BE2C (cell line): ENCODE results near the gene NIPAL3.
"Not testable (repeated sequence)": the region's sequence is repeated elsewhere in the genome, so short reads cannot be mapped to it uniquely, and the experiment has no call there.

Source experiments
- DNase-seq: peaks from one replicate; pipeline ENCODE4 v3.0.0-alpha.2; 2020
- H3K27me3 ChIP-seq: fragments of 250-450 bp; sonication (Bioruptor Pico); 2 replicates; pipeline ENCODE4 v1.5.1; 2020; ENCODE audit warnings: mild to moderate bottlenecking
- H3K36me3 ChIP-seq: fragments of 250-450 bp; sonication (Bioruptor Pico); 2 replicates; pipeline ENCODE4 v1.5.1; 2020; ENCODE audit warnings: mild to moderate bottlenecking
- H3K4me1 ChIP-seq: fragments of 250-450 bp; sonication (Bioruptor Pico); 2 replicates; pipeline ENCODE4 v1.5.1; 2020
- H3K4me3 ChIP-seq: 2 replicates; pipeline ENCODE4 v1.5.1; 2011; ENCODE audit warnings: low read depth, low read length
- H3K9me3 ChIP-seq: fragments of 250-450 bp; sonication (Bioruptor Pico); 2 replicates; pipeline ENCODE4 v1.5.1; 2020
- CTCF ChIP-seq: IDR thresholded peaks from 2 replicates; pipeline ENCODE4 v1.5.1; 2012; ENCODE audit warnings: mild to moderate bottlenecking, low read depth, low read length

Gene NIPAL3

GRCh38 chr1:24451746-24452145, 36.1 kb downstream of the NIPAL3 start:
- Histone ChIP-seq H3K4me3 (no peak overlapping the region), H3K9me3 (no peaks in the 10 kb centered on the region), H3K4me1 (no peaks in the 10 kb centered on the region), H3K36me3 (no peaks in the 10 kb centered on the region), H3K27me3 (no peaks in the 10 kb centered on the region)
- no peak for DNase-seq
- no peak for TF ChIP-seq CTCF

- Histone ChIP-seq H3K4me3 (no peak overlapping the region), H3K27me3 (no peaks in the 10 kb centered on the region), H3K36me3 (no peaks in the 10 kb centered on the region), H3K4me1 (no peaks in the 10 kb centered on the region), H3K9me3 (no peaks in the 10 kb centered on the region)
- no peak for TF ChIP-seq CTCF
- DNase-seq, result no peak
Observed at GRCh38 chr1:24452922-24453485, 37.4 kb downstream of the NIPAL3 start.

GRCh38 chr1:24454673-24455072, 39.1 kb downstream of the NIPAL3 start:
- Histone ChIP-seq H3K4me1 (no peaks in the 10 kb centered on the region), H3K9me3 (no peaks in the 10 kb centered on the region), H3K36me3 (no peaks in the 10 kb centered on the region), H3K4me3 (no peak overlapping the region), H3K27me3 (no peaks in the 10 kb centered on the region)
- no peak for DNase-seq
- no peak for TF ChIP-seq CTCF

- Histone ChIP-seq H3K27me3 (no peaks in the 10 kb centered on the region), H3K4me1 (no peaks in the 10 kb centered on the region), H3K36me3 (no peaks in the 10 kb centered on the region), H3K4me3 (no peak overlapping the region), H3K9me3 (no peaks in the 10 kb centered on the region)
- DNase-seq, result no peak
- no peak for TF ChIP-seq CTCF
Observed at GRCh38 chr1:24455272-24455671, 39.7 kb downstream of the NIPAL3 start.

GRCh38 chr1:24457866-24458265, 42.3 kb downstream of the NIPAL3 start:
- Histone ChIP-seq H3K27me3 (no peaks in the 10 kb centered on the region), H3K4me1 (no peaks in the 10 kb centered on the region), H3K36me3 (no peaks in the 10 kb centered on the region), H3K4me3 (no peak overlapping the region), H3K9me3 (no peaks in the 10 kb centered on the region)
- TF ChIP-seq CTCF, result no peak
- DNase-seq, result no peak

- H3K4me1 ChIP-seq, result no peaks in the 10 kb centered on the region
Observed at GRCh38 chr1:24459551-24460266, 44.1 kb downstream of the NIPAL3 start.

GRCh38 chr1:24462128-24462527, 46.5 kb downstream of the NIPAL3 start:
- not testable (repeated sequence) for H3K4me3 ChIP-seq, H3K9me3 ChIP-seq, DNase-seq, H3K27me3 ChIP-seq, H3K4me1 ChIP-seq, H3K36me3 ChIP-seq

More at GRCh38 chr1:24459551-24460266, 44.1 kb downstream of the NIPAL3 start:
- TF ChIP-seq CTCF, result no peak
- Histone ChIP-seq H3K9me3 (no peaks in the 10 kb centered on the region), H3K36me3 (no peaks in the 10 kb centered on the region), H3K4me3 (no peak overlapping the region), H3K27me3 (no peaks in the 10 kb centered on the region)
- DNase-seq, result no peak
